ENCODE results near the gene NUDT8. TPM values are rescaled to one million over a fixed set of nuclear protein-coding genes. Genes with fewer than 3 reads are reported as not detected.

Gene NUDT8
- total and polyA plus RNA-seq, 9 of the 15 experiments (the other 6 are each of a cell fraction or from before 2014, with no cell fraction given) = 0.23 to 27.8 (median 5.0) TPM

GRCh38 chr11:67583247-67584204 is 46.2 kb downstream of the NUDT8 start, which contains the start of gene GSTP1 (continued):
- TF ChIP-seq CLOCK (CRISPR knock-in tag; IDR thresholded peaks at IDR 0.05; ENCODE audit: borderline replicate concordance) (no peak), KDM5B (IDR thresholded peaks at IDR 0.05; ENCODE audit: insufficient replicate concordance, low read depth, low read length) (peak; percentile 96), PYGO2 (tag; IDR thresholded peaks at IDR 0.05) (no peak), ZBTB26 (CRISPR knock-in tag; IDR thresholded peaks at IDR 0.05) (no peak), BHLHE40 (IDR thresholded peaks at IDR 0.05; ENCODE audit: low read length) (peak; percentile 46; the same call in 1 of the 2 replicates), NONO (IDR thresholded peaks at IDR 0.05; ENCODE audit: low read depth in 2 of 2, low read length in 1 of 2) (peak; percentile 84 to 97; a peak in 3 of 4 replicates), ZKSCAN3 (CRISPR knock-in tag; IDR thresholded peaks at IDR 0.05) (no peak), HOXB6 (CRISPR knock-in tag; IDR thresholded peaks at IDR 0.05; ENCODE audit: borderline replicate concordance) (no peak), ELF1 (tag; IDR thresholded peaks at IDR 0.05) (0 out of 2 replicates have a peak, but pooled peaks have one; percentile 20), PRPF4 (IDR thresholded peaks at IDR 0.05; ENCODE audit: insufficient read depth, low read depth, low read length, poor library complexity, severe bottlenecking) (no peak), KLF13 (tag; IDR thresholded peaks at IDR 0.05; ENCODE audit: borderline replicate concordance, low read depth) (0 out of 2 replicates have a peak, but pooled peaks have one; percentile 36), CBX3 (IDR thresholded peaks at IDR 0.05; ENCODE audit: borderline replicate concordance in 1 of 2, low read length in 2 of 2) (no peak), CCNT2 (IDR thresholded peaks at IDR 0.05; ENCODE audit: borderline replicate concordance, extremely low read depth, insufficient read length, low read depth, low read length) (peak; percentile 96), TCFL5 (CRISPR knock-in tag; conservative IDR thresholded peaks at IDR 0.05) (no peak), HIVEP1 (CRISPR knock-in tag; IDR thresholded peaks at IDR 0.05) (no peak), MED1 (CRISPR knock-in tag; IDR thresholded peaks at IDR 0.05; ENCODE audit: borderline replicate concordance) (no peak), LCOR (CRISPR knock-in tag; IDR thresholded peaks at IDR 0.05) (no peak; the same call in 1 of the 2 replicates), MTA2 (IDR thresholded peaks at IDR 0.05; ENCODE audit: low read depth) (no peak), RBM17 (IDR thresholded peaks at IDR 0.05; ENCODE audit: borderline replicate concordance, low read depth, low read length) (no peak), ZNF175 (CRISPR knock-in tag; IDR thresholded peaks at IDR 0.05; ENCODE audit: low read depth) (no peak; the same call in 1 of the 2 replicates), CC2D1A (IDR thresholded peaks at IDR 0.05) (peak; percentile 75; the same call in 1 of the 2 replicates), ZNF217 (CRISPR knock-in tag; IDR thresholded peaks at IDR 0.05) (no peak), TAF1 (IDR thresholded peaks at IDR 0.05; ENCODE audit: control insufficient read depth, extremely low read depth, insufficient read depth, low read length, severe bottlenecking) (peak; percentile 86)

Measured in K562 (cell line).